ENCODE measurements around the gene RNF220.

DNA sequence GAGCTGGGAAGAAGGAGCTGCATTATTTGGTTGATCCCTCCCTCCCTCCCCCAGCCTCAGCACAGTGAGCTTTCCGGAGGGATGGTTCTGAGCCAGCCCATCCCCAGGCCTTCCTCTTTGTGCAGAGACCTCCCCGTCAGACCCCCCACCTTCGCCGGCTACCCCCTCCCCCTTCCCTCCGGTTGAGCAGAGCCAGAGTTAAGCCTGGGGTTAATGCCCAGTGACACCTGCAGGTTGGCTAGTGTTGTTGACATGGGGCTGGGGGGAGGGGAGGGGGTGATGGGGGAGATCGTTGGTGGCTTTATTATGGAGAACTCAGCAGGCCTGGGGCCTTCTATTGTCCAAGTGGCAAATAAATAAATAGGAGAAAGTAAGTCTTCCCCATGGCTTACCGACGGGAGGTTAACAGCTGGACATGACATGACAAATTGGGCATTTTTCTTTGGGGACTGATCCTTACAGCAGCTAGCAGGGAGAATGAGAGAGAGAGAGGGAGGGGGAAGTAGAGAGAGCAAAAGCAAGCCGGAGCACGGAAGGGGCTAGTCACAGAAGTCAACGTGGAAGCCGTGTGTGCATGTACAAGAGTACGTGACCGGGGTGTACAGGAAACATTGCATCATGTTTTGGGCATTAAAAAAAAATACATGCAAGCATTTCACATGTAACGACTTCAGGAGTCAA, 138.1 kb downstream of the RNF220 start:
- TF ChIP-seq, protein P1, sequence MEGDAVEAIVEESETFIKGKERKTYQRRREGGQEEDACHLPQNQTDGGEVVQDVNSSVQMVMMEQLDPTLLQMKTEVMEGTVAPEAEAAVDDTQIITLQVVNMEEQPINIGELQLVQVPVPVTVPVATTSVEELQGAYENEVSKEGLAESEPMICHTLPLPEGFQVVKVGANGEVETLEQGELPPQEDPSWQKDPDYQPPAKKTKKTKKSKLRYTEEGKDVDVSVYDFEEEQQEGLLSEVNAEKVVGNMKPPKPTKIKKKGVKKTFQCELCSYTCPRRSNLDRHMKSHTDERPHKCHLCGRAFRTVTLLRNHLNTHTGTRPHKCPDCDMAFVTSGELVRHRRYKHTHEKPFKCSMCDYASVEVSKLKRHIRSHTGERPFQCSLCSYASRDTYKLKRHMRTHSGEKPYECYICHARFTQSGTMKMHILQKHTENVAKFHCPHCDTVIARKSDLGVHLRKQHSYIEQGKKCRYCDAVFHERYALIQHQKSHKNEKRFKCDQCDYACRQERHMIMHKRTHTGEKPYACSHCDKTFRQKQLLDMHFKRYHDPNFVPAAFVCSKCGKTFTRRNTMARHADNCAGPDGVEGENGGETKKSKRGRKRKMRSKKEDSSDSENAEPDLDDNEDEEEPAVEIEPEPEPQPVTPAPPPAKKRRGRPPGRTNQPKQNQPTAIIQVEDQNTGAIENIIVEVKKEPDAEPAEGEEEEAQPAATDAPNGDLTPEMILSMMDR (IDR thresholded peaks at IDR 0.05) = no peak
- TF ChIP-seq POLR2AphosphoS5 (IDR thresholded peaks at IDR 0.05) (no peak), POLR2A (IDR thresholded peaks at IDR 0.05) (no peak), EP300 (IDR thresholded peaks at IDR 0.05) (no peak)
